HG03520 (cell line): ENCODE results near the gene TBL2.
"Not testable (repeated sequence)": the region's sequence is repeated elsewhere in the genome, so short reads cannot be mapped to it uniquely, and the experiment has no call there.

ENCODE experiments used
- ATAC-seq: cut with Tn5 transposase; IDR thresholded peaks from one replicate; pipeline ENCODE4 v1.9.1; 2021; ENCODE audit warnings: mild to moderate bottlenecking, moderate library complexity; ENCODE audit not compliant: unreplicated experiment

Gene TBL2

GRCh38 chr7:73537051-73537450, 41.3 kb downstream of the TBL2 start:
- no peak for ATAC-seq

- no peak for ATAC-seq
Observed at GRCh38 chr7:73536479-73536878, 41.9 kb downstream of the TBL2 start.

- not testable (repeated sequence) for ATAC-seq
Observed at GRCh38 chr7:73535918-73536317, 42.5 kb downstream of the TBL2 start.

- no peak for ATAC-seq
Observed at GRCh38 chr7:73533742-73534141, 44.6 kb downstream of the TBL2 start.

GRCh38 chr7:73532224-73532623, 46.2 kb downstream of the TBL2 start:
- no peak for ATAC-seq

- ATAC-seq, result no peak
Observed at GRCh38 chr7:73530800-73531199, 47.6 kb downstream of the TBL2 start.

- ATAC-seq, result no peak
Observed at GRCh38 chr7:73526896-73527821, 51.2 kb downstream of the TBL2 start.

- not testable (repeated sequence) for ATAC-seq
Observed at GRCh38 chr7:73526158-73526494, 52.3 kb downstream of the TBL2 start.

- ATAC-seq, result peak; percentile 76
Observed at GRCh38 chr7:73522105-73522872, 56.1 kb downstream of the TBL2 start, which contains the start of gene BAZ1B. BAZ1B (minus strand) TSS chr7:73522293; CDS start chr7:73521933, 360 bp downstream.

- ATAC-seq, result peak; percentile 27
Observed at GRCh38 chr7:73521636-73522104, 56.7 kb downstream of the TBL2 start.

- no peak for ATAC-seq
Observed at GRCh38 chr7:73520673-73521635, 57.4 kb downstream of the TBL2 start.

- ATAC-seq, result no peak
Observed at GRCh38 chr7:73519867-73520672, 58.3 kb downstream of the TBL2 start.

- no peak for ATAC-seq
Observed at GRCh38 chr7:73518470-73518869, 59.9 kb downstream of the TBL2 start.
